Trophoblast cell (in vitro differentiated cells and primary cell): ENCODE data around the gene ZBTB7C.

Experiments
- DNase-seq, 2 donors: peaks; one replicate each; pipeline ENCODE4 v3.0.0-alpha.2; 2016
- H2AFZ ChIP-seq: 2 replicates; pipeline ENCODE4 v1.6.1; 2013; ENCODE audit warnings: low read length, moderate library complexity, mild to moderate bottlenecking; ENCODE audit not compliant: insufficient read depth, poor library complexity
- H2AK5ac ChIP-seq: 2 replicates; pipeline ENCODE4 v1.6.1; 2013; ENCODE audit warnings: mild to moderate bottlenecking, low read length
- H2BK120ac ChIP-seq: 2 replicates; pipeline ENCODE4 v1.6.1; 2013; ENCODE audit warnings: low read length, mild to moderate bottlenecking, moderate library complexity; ENCODE audit not compliant: insufficient read depth, poor library complexity
- H2BK12ac ChIP-seq: 2 replicates; pipeline ENCODE4 v1.6.1; 2013; ENCODE audit warnings: mild to moderate bottlenecking, low read length, moderate library complexity
- H2BK5ac ChIP-seq: 2 replicates; pipeline ENCODE4 v1.6.1; 2013; ENCODE audit warnings: low read length, low read depth, moderate library complexity, mild to moderate bottlenecking; ENCODE audit not compliant: poor library complexity
- H3K14ac ChIP-seq: 2 replicates; pipeline ENCODE4 v1.6.1; 2013; ENCODE audit warnings: mild to moderate bottlenecking, low read length
- H3K18ac ChIP-seq: 2 replicates; pipeline ENCODE4 v1.6.1; 2013; ENCODE audit warnings: mild to moderate bottlenecking, low read length
- H3K23ac ChIP-seq: 2 replicates; pipeline ENCODE4 v1.6.1; 2013; ENCODE audit warnings: low read length
- H3K27ac ChIP-seq: 2 replicates; pipeline ENCODE4 v1.5.1; 2013; ENCODE audit warnings: low read depth, mild to moderate bottlenecking, inconsistent platforms, low read length, moderate library complexity
- H3K27me3 ChIP-seq: 2 replicates; pipeline ENCODE4 v1.6.1; 2013; ENCODE audit warnings: inconsistent platforms, mild to moderate bottlenecking, low read length, moderate library complexity; ENCODE audit not compliant: insufficient read depth
- H3K36me3 ChIP-seq, 2 experiments: 1 replicate in 1 of 2; 2 replicates in 1 of 2; pipeline ENCODE4 v1.6.1; 2013; ENCODE audit warnings: low read length in 2 of 2, mild to moderate bottlenecking in 2 of 2, moderate library complexity in 1 of 2; ENCODE audit not compliant: insufficient read depth in 2 of 2, control insufficient read depth in 1 of 2
- H3K4ac ChIP-seq: 2 replicates; pipeline ENCODE4 v1.6.1; 2013; ENCODE audit warnings: low read depth, mild to moderate bottlenecking, low read length, moderate library complexity
- H3K4me1 ChIP-seq, 2 experiments: 1 replicate in 1 of 2; 2 replicates in 1 of 2; pipeline ENCODE4 v1.6.1; 2013; ENCODE audit warnings: low read length in 2 of 2, mild to moderate bottlenecking in 2 of 2, moderate library complexity in 1 of 2; ENCODE audit not compliant: insufficient read depth in 2 of 2, control insufficient read depth in 1 of 2
- H3K4me2 ChIP-seq: 2 replicates; pipeline ENCODE4 v1.6.1; 2013; ENCODE audit warnings: inconsistent platforms, mild to moderate bottlenecking, low read length, moderate library complexity
- H3K4me3 ChIP-seq: 2 replicates; pipeline ENCODE4 v1.5.1; 2013; ENCODE audit warnings: mild to moderate bottlenecking, low read depth, low read length, inconsistent platforms
- H3K79me1 ChIP-seq: one replicate; pipeline ENCODE4 v1.6.1; 2013; ENCODE audit warnings: low read length
- H3K79me2 ChIP-seq: 2 replicates; pipeline ENCODE4 v1.6.1; 2013; ENCODE audit warnings: low read length, mild to moderate bottlenecking; ENCODE audit not compliant: control insufficient read depth, insufficient read depth, poor library complexity
- H3K9ac ChIP-seq: 2 replicates; pipeline ENCODE4 v1.6.1; 2013; ENCODE audit warnings: mild to moderate bottlenecking, low read length
- H3K9me3 ChIP-seq: 2 replicates; pipeline ENCODE4 v1.6.1; 2013; ENCODE audit warnings: low read depth, mild to moderate bottlenecking, control low read depth, inconsistent platforms, low read length; ENCODE audit not compliant: insufficient read depth
- H4K12ac ChIP-seq: 2 replicates; pipeline ENCODE4 v1.6.1; 2013; ENCODE audit warnings: low read depth, mild to moderate bottlenecking, low read length, moderate library complexity
- H4K8ac ChIP-seq: 2 replicates; pipeline ENCODE4 v1.6.1; 2013; ENCODE audit warnings: low read depth, mild to moderate bottlenecking, low read length, moderate library complexity
- H4K91ac ChIP-seq: one replicate; pipeline ENCODE4 v1.6.1; 2013; ENCODE audit warnings: low read depth, mild to moderate bottlenecking, low read length, moderate library complexity
- WGBS: extraction: QIAGEN DNeasy Blood & Tissue Kit; methylation state at CpG from one replicate; pipeline ENCODE4 v1.1.7; 2013; ENCODE audit warnings: missing lambda C conversion rate; ENCODE audit not compliant: insufficient read length, insufficient coverage; ENCODE audit errors: extremely low coverage; 5-methylcytosine and 5-hydroxymethylcytosine counted together

ZBTB7C gene

DNA sequence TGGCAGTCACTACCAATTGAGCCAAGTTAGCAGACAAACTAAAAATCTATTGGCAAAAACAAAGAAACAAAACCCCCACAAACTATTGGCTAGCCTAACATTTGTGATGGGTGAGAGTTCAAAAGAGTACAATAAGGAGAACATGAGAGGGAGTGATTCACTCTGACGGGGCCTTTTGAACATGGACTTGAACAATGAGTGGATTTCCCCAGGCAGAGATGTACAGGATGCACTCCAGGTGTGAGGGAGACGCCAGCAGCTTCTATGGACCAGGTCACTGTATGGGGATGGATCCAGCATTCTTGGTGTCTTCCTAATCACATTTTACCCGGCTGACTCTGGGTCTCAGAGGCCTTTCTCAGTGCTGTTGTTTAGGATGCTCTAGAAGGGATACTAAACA lies 311.2 kb downstream of the ZBTB7C start:
- H3K18ac ChIP-seq: no peak overlapping the region
- no peak overlapping the region for H4K8ac ChIP-seq
- H4K91ac ChIP-seq: no peak overlapping the region
- no peak overlapping the region for H3K4me2 ChIP-seq
- no peak overlapping the region for H2AK5ac ChIP-seq
- no peak overlapping the region for H3K23ac ChIP-seq
- no peak overlapping the region for H3K14ac ChIP-seq
- no peak overlapping the region for H2AFZ ChIP-seq
- H2BK5ac ChIP-seq: no peak overlapping the region
- no peaks in the 10 kb centered on the region for H3K79me1 ChIP-seq
- H3K9ac ChIP-seq: no peak overlapping the region
- H3K36me3 ChIP-seq: no peaks in the 10 kb centered on the region
- H3K4ac ChIP-seq: no peak overlapping the region
- no peak overlapping the region for H2BK120ac ChIP-seq
- H3K27ac ChIP-seq: no peak overlapping the region
- H3K4me3 ChIP-seq: no peak overlapping the region
- H3K27me3 ChIP-seq: no peaks in the 10 kb centered on the region
- peaks cover 0 to 1% of the 10 kb centered on the region in 2 experiments for H3K4me1 ChIP-seq
- H4K12ac ChIP-seq: no peak overlapping the region
- H3K9me3 ChIP-seq: no peaks in the 10 kb centered on the region
- no CpG with 5 or more reads among the region's 3 CpGs for WGBS
- DNase-seq: no peak
- H2BK12ac ChIP-seq: no peak overlapping the region
- H3K79me2 ChIP-seq: no peaks in the 10 kb centered on the region

DNA sequence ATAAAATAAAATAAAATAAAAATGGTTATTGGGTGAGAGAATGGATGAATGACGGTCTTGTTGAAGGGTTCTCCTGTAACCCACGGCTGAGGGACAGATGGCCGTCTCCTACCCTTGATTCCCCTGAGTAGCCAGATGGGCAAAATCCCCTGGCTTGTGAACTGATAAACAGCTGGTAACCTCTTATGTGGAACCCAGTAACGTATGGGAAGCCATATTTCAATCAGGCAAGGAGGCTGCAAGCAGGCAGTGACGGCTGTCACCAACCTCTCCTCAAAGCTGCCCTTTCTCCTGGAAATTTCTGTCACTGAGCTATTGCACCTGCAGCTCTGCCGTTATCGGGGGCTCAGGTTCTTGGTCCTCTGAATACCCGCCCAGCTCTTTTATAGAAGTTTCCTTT lies 313.5 kb downstream of the ZBTB7C start:
- Histone ChIP-seq H3K4me1 (peaks cover 0 to 1% of the 10 kb centered on the region in 2 experiments), H3K9me3 (no peaks in the 10 kb centered on the region), H3K14ac (no peak overlapping the region), H3K23ac (no peak overlapping the region), H3K4ac (no peak overlapping the region), H2AK5ac (no peak overlapping the region), H3K27ac (no peak overlapping the region), H4K8ac (no peak overlapping the region), H3K27me3 (no peaks in the 10 kb centered on the region), H3K4me3 (no peak overlapping the region), H3K36me3 (no peaks in the 10 kb centered on the region), H3K79me1 (no peaks in the 10 kb centered on the region), H4K91ac (no peak overlapping the region), H2BK12ac (no peak overlapping the region), H4K12ac (no peak overlapping the region), H3K18ac (no peak overlapping the region), H3K4me2 (no peak overlapping the region), H3K79me2 (no peaks in the 10 kb centered on the region), H2AFZ (no peak overlapping the region), H2BK5ac (no peak overlapping the region), H2BK120ac (no peak overlapping the region), H3K9ac (no peak overlapping the region)
- WGBS: no CpG with 5 or more reads among the region's 8 CpGs
- DNase-seq: no peak

DNA sequence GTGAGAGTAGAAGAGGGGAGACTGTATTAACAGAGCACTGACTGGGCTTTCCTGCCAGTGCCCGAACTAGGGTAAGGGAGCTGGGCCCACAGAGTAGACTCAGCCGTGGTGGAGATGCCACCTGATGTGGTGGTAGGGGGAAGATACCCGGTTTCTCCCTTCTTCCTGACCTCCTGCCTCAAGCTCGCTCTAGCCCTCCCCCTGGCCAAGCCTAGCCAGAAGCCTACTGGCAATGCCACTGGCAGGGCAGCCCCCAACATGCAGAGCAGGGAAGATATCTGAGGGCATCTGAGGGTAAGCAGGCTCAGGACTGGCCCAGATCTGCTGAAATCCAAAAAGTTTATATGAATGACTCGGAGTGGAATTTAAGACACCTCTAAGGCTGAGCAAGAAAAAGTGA lies 316.1 kb downstream of the ZBTB7C start:
- no peaks in the 10 kb centered on the region for H3K36me3 ChIP-seq
- no peak overlapping the region for H3K18ac ChIP-seq
- no CpG with 5 or more reads among the region's 5 CpGs for WGBS
- H4K12ac ChIP-seq: no peak overlapping the region
- H3K9ac ChIP-seq: no peak overlapping the region
- no peak overlapping the region for H3K4me3 ChIP-seq
- no peak overlapping the region for H3K27ac ChIP-seq
- no peak overlapping the region for H2BK12ac ChIP-seq
- H2AK5ac ChIP-seq: no peak overlapping the region
- H3K4me2 ChIP-seq: no peak overlapping the region
- no peak overlapping the region for H4K8ac ChIP-seq
- no peaks in the 10 kb centered on the region for H3K27me3 ChIP-seq
- no peak overlapping the region for H2AFZ ChIP-seq
- no peak overlapping the region for H4K91ac ChIP-seq
- H2BK120ac ChIP-seq: no peak overlapping the region
- H3K79me1 ChIP-seq: no peaks in the 10 kb centered on the region
- H3K4me1 ChIP-seq: no peaks in the 10 kb centered on the region
- no peak for DNase-seq
- no peaks in the 10 kb centered on the region for H3K9me3 ChIP-seq
- H3K23ac ChIP-seq: no peak overlapping the region
- no peak overlapping the region for H3K14ac ChIP-seq
- no peak overlapping the region for H2BK5ac ChIP-seq
- H3K79me2 ChIP-seq: no peaks in the 10 kb centered on the region
- H3K4ac ChIP-seq: no peak overlapping the region

DNA sequence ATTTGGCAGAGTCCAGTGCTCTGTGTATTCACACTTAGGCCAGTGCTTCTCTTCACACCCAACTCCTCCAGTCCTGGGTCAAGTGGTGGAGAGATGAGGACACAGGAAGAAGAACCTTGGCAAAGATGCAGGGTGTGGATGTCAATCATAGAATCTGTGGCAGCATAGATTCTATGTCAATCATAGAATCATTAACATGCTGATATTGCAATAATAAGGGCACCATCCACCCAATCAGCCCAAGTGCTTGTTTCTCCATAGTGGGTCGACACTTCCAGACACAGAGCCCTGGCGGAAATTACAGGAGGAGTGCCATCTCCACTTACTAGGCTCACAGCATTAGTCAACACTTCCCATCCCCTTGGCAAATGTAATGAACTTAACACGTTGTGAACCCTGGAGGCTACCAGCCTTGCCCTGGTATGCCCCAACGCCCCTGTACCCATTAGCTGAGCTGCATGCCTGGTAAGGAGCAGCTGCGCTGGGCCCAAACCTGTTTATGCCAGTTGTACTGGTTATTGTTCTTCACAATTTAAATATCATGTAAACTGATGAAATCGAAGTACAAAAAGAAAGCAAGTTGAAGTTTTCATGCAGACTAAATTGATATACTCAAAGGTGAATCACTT lies 317.2 kb downstream of the ZBTB7C start:
- no CpG with 5 or more reads among the region's 6 CpGs for WGBS
- Histone ChIP-seq H2BK120ac (no peak overlapping the region), H2BK12ac (no peak overlapping the region), H3K4me3 (no peak overlapping the region), H3K27me3 (no peaks in the 10 kb centered on the region), H3K79me1 (no peaks in the 10 kb centered on the region), H3K9me3 (no peaks in the 10 kb centered on the region), H3K4me1 (no peaks in the 10 kb centered on the region), H3K9ac (no peak overlapping the region), H3K79me2 (no peaks in the 10 kb centered on the region), H3K27ac (no peak overlapping the region), H2BK5ac (no peak overlapping the region), H3K14ac (no peak overlapping the region), H2AFZ (no peak overlapping the region), H4K91ac (no peak overlapping the region), H4K12ac (no peak overlapping the region), H3K4ac (no peak overlapping the region), H3K4me2 (no peak overlapping the region), H3K18ac (no peak overlapping the region), H4K8ac (no peak overlapping the region), H2AK5ac (no peak overlapping the region), H3K23ac (no peak overlapping the region), H3K36me3 (no peaks in the 10 kb centered on the region)
- no peak for DNase-seq
